ENCODE results near the gene GPRIN2.
"Not testable (repeated sequence)": the region's sequence is repeated elsewhere in the genome, so short reads cannot be mapped to it uniquely, and the experiment has no call there.

The GPRIN2 gene

GRCh38 chr10:46515793-46516192 lies 40.7 kb downstream of the GPRIN2 start:
- no peak overlapping the region for H3K27ac ChIP-seq
- no peak for TF ChIP-seq FOXP2 (optimal IDR thresholded peaks at IDR 0.05; ENCODE audit: control extremely low read depth, extremely low read length, insufficient read depth)
- no peak for TF ChIP-seq POLR2AphosphoS5 (IDR thresholded peaks at IDR 0.05; ENCODE audit: borderline replicate concordance, low read depth, low read length)
- TF ChIP-seq EZH2 (IDR thresholded peaks at IDR 0.05), result no peak
- H3K9ac ChIP-seq (ENCODE audit: insufficient read length), result no peak overlapping the region
- no peaks in the 10 kb centered on the region for H3K36me3 ChIP-seq (ENCODE audit: insufficient read depth, low read length)
- no peak overlapping the region for H3K4me3 ChIP-seq
- DNase-seq (ENCODE audit: low read depth, low spot score), result no peak
- H3K9me3 ChIP-seq (ENCODE audit: low read depth, low read length), result no peaks in the 10 kb centered on the region

DNA sequence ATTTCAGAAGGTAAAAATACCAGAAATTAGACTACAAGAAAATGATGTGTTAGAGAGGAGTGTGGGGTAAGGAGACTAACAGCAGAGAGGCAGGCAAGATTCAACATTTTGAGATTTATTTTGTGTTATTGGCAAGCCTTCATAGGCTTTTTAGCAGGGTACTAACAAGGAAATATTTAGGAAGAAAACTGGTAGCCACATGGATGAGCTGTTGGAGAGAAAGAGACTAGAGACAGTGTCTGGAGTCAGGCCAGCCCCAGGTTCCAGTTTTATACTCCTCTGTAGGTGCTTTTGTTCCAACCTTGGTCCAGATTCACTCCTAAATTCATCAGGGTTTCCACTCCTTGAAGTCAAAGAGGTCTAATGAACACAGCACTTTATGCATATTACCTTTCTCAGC lies 41.1 kb downstream of the GPRIN2 start:
- Histone ChIP-seq H3K27ac (no peak overlapping the region), H3K9me3 (ENCODE audit: low read depth, low read length) (no peaks in the 10 kb centered on the region), H3K4me3 (no peak overlapping the region), H3K9ac (ENCODE audit: insufficient read length) (no peak overlapping the region), H3K36me3 (ENCODE audit: insufficient read depth, low read length) (no peaks in the 10 kb centered on the region)
- no peak for DNase-seq (ENCODE audit: low read depth, low spot score)
- TF ChIP-seq FOXP2 (optimal IDR thresholded peaks at IDR 0.05; ENCODE audit: control extremely low read depth, extremely low read length, insufficient read depth) (no peak), POLR2AphosphoS5 (IDR thresholded peaks at IDR 0.05; ENCODE audit: borderline replicate concordance, low read depth, low read length) (no peak), EZH2 (IDR thresholded peaks at IDR 0.05) (no peak)

GRCh38 chr10:46514899-46515298 lies 41.6 kb downstream of the GPRIN2 start:
- no peaks in the 10 kb centered on the region for H3K36me3 ChIP-seq (ENCODE audit: insufficient read depth, low read length)
- no peak overlapping the region for H3K4me3 ChIP-seq
- no peaks in the 10 kb centered on the region for H3K9me3 ChIP-seq (ENCODE audit: low read depth, low read length)
- TF ChIP-seq POLR2AphosphoS5 (IDR thresholded peaks at IDR 0.05; ENCODE audit: borderline replicate concordance, low read depth, low read length) (no peak), FOXP2 (optimal IDR thresholded peaks at IDR 0.05; ENCODE audit: control extremely low read depth, extremely low read length, insufficient read depth) (no peak), EZH2 (IDR thresholded peaks at IDR 0.05) (no peak)
- no peak overlapping the region for H3K9ac ChIP-seq (ENCODE audit: insufficient read length)
- no peak overlapping the region for H3K27ac ChIP-seq
- no peak for DNase-seq (ENCODE audit: low read depth, low spot score)

DNA sequence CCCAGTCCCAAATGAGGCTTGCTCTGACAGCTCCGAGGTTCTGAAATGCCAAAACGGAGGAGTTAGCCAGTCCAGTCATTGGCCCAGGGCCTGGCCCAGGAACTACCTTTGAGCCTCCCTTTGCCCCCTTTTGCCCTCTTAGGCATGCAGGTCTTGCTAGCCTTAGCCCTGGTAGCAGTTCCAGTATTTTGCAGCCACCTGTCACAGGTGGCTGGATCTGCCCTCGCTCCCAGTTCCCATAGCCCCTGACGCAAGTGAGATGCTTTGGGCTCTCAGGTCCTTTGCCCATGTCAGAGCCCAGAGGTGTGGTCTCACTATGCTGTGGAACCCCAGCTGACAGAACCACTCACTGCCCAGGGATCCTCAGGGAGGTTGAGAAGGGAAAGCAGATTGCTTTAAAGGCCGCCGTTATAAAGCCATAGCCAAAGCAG lies 42.0 kb downstream of the GPRIN2 start:
- Histone ChIP-seq H3K27ac (no peak overlapping the region), H3K9me3 (ENCODE audit: low read depth, low read length) (no peaks in the 10 kb centered on the region), H3K4me3 (no peak overlapping the region), H3K9ac (ENCODE audit: insufficient read length) (no peak overlapping the region), H3K36me3 (ENCODE audit: insufficient read depth, low read length) (no peaks in the 10 kb centered on the region)
- TF ChIP-seq FOXP2 (optimal IDR thresholded peaks at IDR 0.05; ENCODE audit: control extremely low read depth, extremely low read length, insufficient read depth) (no peak), POLR2AphosphoS5 (IDR thresholded peaks at IDR 0.05; ENCODE audit: borderline replicate concordance, low read depth, low read length) (no peak), EZH2 (IDR thresholded peaks at IDR 0.05) (no peak)
- no peak for DNase-seq (ENCODE audit: low read depth, low spot score)

DNA sequence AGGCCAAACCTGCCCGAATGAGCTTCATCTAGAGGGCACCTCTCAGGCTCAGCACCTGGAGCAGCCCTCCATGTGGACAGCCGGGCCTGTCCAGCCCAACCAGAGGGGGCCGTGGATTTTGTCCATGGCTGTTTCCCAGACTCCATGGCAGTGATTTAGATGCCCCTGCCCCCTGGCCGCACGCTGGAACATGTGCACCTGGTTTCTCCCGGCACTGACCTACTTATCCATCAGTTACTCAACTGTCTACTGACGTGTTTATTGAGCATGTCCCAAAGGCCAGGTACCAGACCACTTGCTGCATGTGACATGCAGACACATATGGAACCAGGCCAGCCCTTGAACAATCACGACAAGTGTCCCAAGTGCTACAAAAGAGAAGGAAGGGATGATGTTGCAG lies 43.1 kb downstream of the GPRIN2 start:
- H3K36me3 ChIP-seq (ENCODE audit: insufficient read depth, low read length); H3K4me3 ChIP-seq; H3K27ac ChIP-seq; H3K9ac ChIP-seq (ENCODE audit: insufficient read length); H3K9me3 ChIP-seq (ENCODE audit: low read depth, low read length); DNase-seq (ENCODE audit: low read depth, low spot score): not testable (repeated sequence)

DNA sequence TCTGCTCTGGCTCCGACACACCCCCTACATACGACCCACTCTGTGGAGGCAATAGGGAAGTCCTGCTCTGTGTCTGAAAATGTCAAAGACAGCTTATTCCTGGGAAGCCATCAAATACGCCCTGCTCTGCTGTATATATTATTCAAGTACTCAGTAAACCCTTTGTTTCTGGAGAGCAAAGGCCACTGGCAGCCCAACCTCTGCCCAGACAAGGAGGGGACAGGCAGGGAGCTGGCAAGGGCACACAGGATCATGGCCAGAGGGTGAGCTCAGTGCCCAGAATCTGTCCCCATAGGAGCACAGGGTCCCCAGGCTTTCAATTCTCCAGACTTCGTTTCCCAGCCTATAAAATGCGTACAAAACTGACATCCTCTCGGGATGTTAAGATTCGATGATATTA lies 43.7 kb downstream of the GPRIN2 start:
- H3K27ac ChIP-seq; H3K36me3 ChIP-seq (ENCODE audit: insufficient read depth, low read length); H3K9me3 ChIP-seq (ENCODE audit: low read depth, low read length); DNase-seq (ENCODE audit: low read depth, low spot score); H3K4me3 ChIP-seq; H3K9ac ChIP-seq (ENCODE audit: insufficient read length): not testable (repeated sequence)

DNA sequence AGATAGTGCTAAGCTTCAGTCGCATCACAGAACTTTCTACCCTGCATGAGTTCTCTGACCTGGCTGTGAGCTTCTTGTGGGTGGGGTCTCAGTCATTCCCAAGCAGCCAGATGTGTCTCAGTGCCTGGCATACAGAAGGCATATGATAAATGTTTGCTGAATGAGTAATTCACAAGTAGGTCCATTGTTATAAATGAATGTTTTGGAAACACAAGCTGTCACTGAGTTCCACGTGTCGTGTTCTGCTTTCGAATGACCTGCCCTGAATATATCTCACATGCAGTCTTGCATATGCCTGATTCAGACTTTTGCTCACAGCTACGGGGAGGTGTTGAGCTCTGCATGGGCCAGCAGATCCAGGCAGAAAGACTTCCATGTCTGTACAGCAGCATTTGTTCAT lies 44.5 kb downstream of the GPRIN2 start:
- not testable (repeated sequence) for H3K9me3 ChIP-seq (ENCODE audit: low read depth, low read length); H3K27ac ChIP-seq; H3K9ac ChIP-seq (ENCODE audit: insufficient read length); H3K36me3 ChIP-seq (ENCODE audit: insufficient read depth, low read length); H3K4me3 ChIP-seq; DNase-seq (ENCODE audit: low read depth, low spot score)

Measured in SK-N-MC (cell line).